Measurements from ENCODE around the gene CACNB1.

- no peak for TF ChIP-seq EZH2 (IDR thresholded peaks at IDR 0.05; ENCODE audit: insufficient read depth, poor library complexity, severe bottlenecking)
- no peak for TF ChIP-seq EZH2phosphoT487 (IDR thresholded peaks at IDR 0.05; ENCODE audit: insufficient read depth, low read depth)
These were observed 2.3 kb upstream of the CACNB1 start for GRCh38 chr17:39199820-39200069.
